ENCODE measurements around the gene ODR4. TPM values are rescaled to one million over a fixed set of nuclear protein-coding genes. Genes with fewer than 3 reads are reported as not detected.
"Not testable (repeated sequence)": the region's sequence is repeated elsewhere in the genome, so short reads cannot be mapped to it uniquely, and the experiment has no call there.

Gene ODR4
- 15.7 TPM for polyA plus RNA-seq (ENCODE audit: insufficient read length)

- DNase-seq (ENCODE audit: low read depth) = peak; percentile 98
Observed at GRCh38 chr1:186375152-186375928, at the start of gene ODR4, which contains the start of gene TPR. Gene ODR4, plus strand, starts transcription at chr1:186375838. Its CDS starts 3,948 bp downstream, at chr1:186379786. Gene TPR, minus strand, starts transcription at chr1:186375253. Its CDS starts 225 bp downstream, at chr1:186375028.

- DNase-seq (ENCODE audit: low read depth) = no peak
Observed at GRCh38 chr1:186326009-186326408, 49.6 kb upstream of the ODR4 start.

GRCh38 chr1:186327331-186327730 lies 48.3 kb upstream of the ODR4 start:
- DNase-seq (ENCODE audit: low read depth) = no peak

- no peak for DNase-seq (ENCODE audit: low read depth)
Observed at GRCh38 chr1:186330758-186331157, 44.9 kb upstream of the ODR4 start.

- no peak for DNase-seq (ENCODE audit: low read depth)
Observed at GRCh38 chr1:186337554-186337953, 38.1 kb upstream of the ODR4 start.

- DNase-seq (ENCODE audit: low read depth) = no peak
Observed at GRCh38 chr1:186340772-186341171, 34.9 kb upstream of the ODR4 start.

GRCh38 chr1:186347837-186348691 lies 27.6 kb upstream of the ODR4 start:
- not testable (repeated sequence) for DNase-seq (ENCODE audit: low read depth)

- DNase-seq (ENCODE audit: low read depth) = peak; percentile 13
Observed at GRCh38 chr1:186374303-186375151, 1.1 kb upstream of the ODR4 start.

- DNase-seq (ENCODE audit: low read depth) = no peak
Observed at GRCh38 chr1:186375929-186376319, 286 bp downstream of the ODR4 start.

- no peak for DNase-seq (ENCODE audit: low read depth)
Observed at GRCh38 chr1:186386725-186387383, 11.2 kb downstream of the ODR4 start.

GRCh38 chr1:186390925-186391324 lies 15.3 kb downstream of the ODR4 start:
- DNase-seq (ENCODE audit: low read depth) = no peak

GRCh38 chr1:186391841-186392240 lies 16.2 kb downstream of the ODR4 start:
- DNase-seq (ENCODE audit: low read depth) = no peak

GRCh38 chr1:186392711-186393110 lies 17.1 kb downstream of the ODR4 start:
- not testable (repeated sequence) for DNase-seq (ENCODE audit: low read depth)

- DNase-seq (ENCODE audit: low read depth) = not testable (repeated sequence)
Observed at GRCh38 chr1:186401446-186401845, 25.8 kb downstream of the ODR4 start.

GRCh38 chr1:186403632-186404031 lies 28.0 kb downstream of the ODR4 start:
- DNase-seq (ENCODE audit: low read depth) = no peak

GRCh38 chr1:186404454-186405051 lies 28.9 kb downstream of the ODR4 start:
- DNase-seq (ENCODE audit: low read depth) = peak; percentile 17

- DNase-seq (ENCODE audit: low read depth) = no peak
Observed at GRCh38 chr1:186409091-186409490, 33.5 kb downstream of the ODR4 start.

GRCh38 chr1:186413319-186413718 lies 37.7 kb downstream of the ODR4 start:
- no peak for DNase-seq (ENCODE audit: low read depth)

GRCh38 chr1:186418503-186418902 lies 42.9 kb downstream of the ODR4 start:
- no peak for DNase-seq (ENCODE audit: low read depth)

- DNase-seq (ENCODE audit: low read depth) = no peak
Observed at GRCh38 chr1:186420311-186420710, 44.7 kb downstream of the ODR4 start.

- peak; percentile 39 for DNase-seq (ENCODE audit: low read depth)
Observed at GRCh38 chr1:186420923-186421322, 45.3 kb downstream of the ODR4 start.
